ENCODE data around the gene R3HDM2. TPM values are rescaled to one million over a fixed set of nuclear protein-coding genes. Genes with fewer than 3 reads are reported as not detected.

Gene R3HDM2
- total RNA-seq, 4 donors from 2014 or later, result 21.7 to 37.6 (median 29.3) TPM

DNA sequence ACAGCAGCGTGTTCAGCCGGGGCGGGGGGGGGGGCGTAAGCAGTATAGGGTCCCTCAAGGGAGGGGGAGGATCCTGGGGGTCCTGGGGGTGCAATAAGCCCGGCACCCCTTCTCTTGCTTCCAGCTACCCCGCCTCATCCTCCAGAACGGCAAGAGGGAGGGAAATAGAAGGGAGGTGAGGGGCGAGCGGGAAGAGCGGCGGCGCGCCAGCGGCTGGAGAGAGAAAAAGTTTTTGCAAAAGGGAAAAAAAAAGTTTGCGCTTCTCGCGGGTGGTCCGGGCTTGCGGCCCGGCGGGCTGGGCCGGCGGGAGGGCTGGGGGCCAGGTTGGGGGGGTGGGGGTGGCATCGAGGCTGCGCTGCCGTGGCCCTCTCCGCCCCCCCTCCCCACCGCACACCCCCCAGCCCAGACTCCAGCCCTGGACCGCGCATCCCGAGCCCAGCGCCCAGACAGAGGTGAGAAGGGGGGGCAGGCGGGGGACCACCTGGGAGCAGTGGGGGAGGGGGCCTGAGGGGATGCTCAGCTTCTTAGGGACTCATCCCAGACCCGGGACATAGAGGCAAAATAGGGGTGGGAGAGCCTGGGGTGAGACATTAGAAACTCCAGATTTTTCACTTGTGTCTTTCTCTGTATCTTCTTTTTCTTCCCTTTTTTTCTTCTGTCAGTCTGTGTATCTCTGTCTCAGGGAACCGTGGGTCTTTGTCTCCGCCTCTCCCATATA lies 29.1 kb upstream of the R3HDM2 start, which contains the start of gene GLI1:
TSS of gene GLI1 (plus strand) at position 36 of the 718 bp plus-strand sequence. CDS start 3,907 bp downstream, outside the sequence.
- Histone ChIP-seq H3K9me3 (no peaks in the 10 kb centered on the region), H3K4me1 (peaks cover 25 to 52% (median 33%) of the 10 kb centered on the region in 3 donors), H3K27me3 (peaks cover 0 to 49% (median 0%) of the 10 kb centered on the region in 4 donors), H3K36me3 (no peaks in the 10 kb centered on the region), H3K4me3 (peak within 1 kb of the TSS; percentile 39 to 82 (median 61)), H3K27ac (peak within 1 kb of the TSS; percentile 57 to 90 (median 78))
- intact Hi-C loops (cut with DNase I), result loop anchor here (10.0 kb wide), 1 partner anchor 155 kb away; no protein-coding TSS in a partner anchor
- DNase-seq, result no peak
- 1% methylated on average over 13 to 23 of the region's 36 CpGs for WGBS, 2 donors
- TF ChIP-seq, protein P1, sequence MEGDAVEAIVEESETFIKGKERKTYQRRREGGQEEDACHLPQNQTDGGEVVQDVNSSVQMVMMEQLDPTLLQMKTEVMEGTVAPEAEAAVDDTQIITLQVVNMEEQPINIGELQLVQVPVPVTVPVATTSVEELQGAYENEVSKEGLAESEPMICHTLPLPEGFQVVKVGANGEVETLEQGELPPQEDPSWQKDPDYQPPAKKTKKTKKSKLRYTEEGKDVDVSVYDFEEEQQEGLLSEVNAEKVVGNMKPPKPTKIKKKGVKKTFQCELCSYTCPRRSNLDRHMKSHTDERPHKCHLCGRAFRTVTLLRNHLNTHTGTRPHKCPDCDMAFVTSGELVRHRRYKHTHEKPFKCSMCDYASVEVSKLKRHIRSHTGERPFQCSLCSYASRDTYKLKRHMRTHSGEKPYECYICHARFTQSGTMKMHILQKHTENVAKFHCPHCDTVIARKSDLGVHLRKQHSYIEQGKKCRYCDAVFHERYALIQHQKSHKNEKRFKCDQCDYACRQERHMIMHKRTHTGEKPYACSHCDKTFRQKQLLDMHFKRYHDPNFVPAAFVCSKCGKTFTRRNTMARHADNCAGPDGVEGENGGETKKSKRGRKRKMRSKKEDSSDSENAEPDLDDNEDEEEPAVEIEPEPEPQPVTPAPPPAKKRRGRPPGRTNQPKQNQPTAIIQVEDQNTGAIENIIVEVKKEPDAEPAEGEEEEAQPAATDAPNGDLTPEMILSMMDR (IDR thresholded peaks at IDR 0.05), result no peak
- TF ChIP-seq POLR2A (IDR thresholded peaks at IDR 0.05), result no peak

GRCh38 chr12:57459055-57459749 lies 28.4 kb upstream of the R3HDM2 start:
- peaks cover 0 to 46% (median 0%) of the 10 kb centered on the region in 4 donors for H3K27me3 ChIP-seq
- H3K27ac ChIP-seq, result peak overlapping the region; percentile 57 to 90 (median 78)
- TF ChIP-seq POLR2A (IDR thresholded peaks at IDR 0.05), result peak in 2 of 4 donors; percentile 4 to 49
- TF ChIP-seq, protein P1 (IDR thresholded peaks at IDR 0.05), result peak; percentile 96 to 99 (median 98)
- DNase-seq, result peak; percentile 73
- intact Hi-C loops (cut with DNase I), result loop anchor here (10.0 kb wide), 1 partner anchor 154 kb away; no protein-coding TSS in a partner anchor
- peak overlapping the region; percentile 39 to 82 (median 61) for H3K4me3 ChIP-seq
- no peaks in the 10 kb centered on the region for H3K9me3 ChIP-seq
- 0 to 1% methylated on average over 16 to 22 of the region's 24 CpGs for WGBS, 2 donors
- peaks cover 25 to 52% (median 33%) of the 10 kb centered on the region in 3 donors for H3K4me1 ChIP-seq
- H3K36me3 ChIP-seq, result no peaks in the 10 kb centered on the region

GRCh38 chr12:57458665-57459054 lies 27.8 kb upstream of the R3HDM2 start:
- Histone ChIP-seq H3K27ac (peak overlapping the region; percentile 57 to 90 (median 78)), H3K9me3 (no peaks in the 10 kb centered on the region), H3K4me1 (peaks cover 25 to 52% (median 33%) of the 10 kb centered on the region in 3 donors), H3K4me3 (peak overlapping the region; percentile 39 to 82 (median 61)), H3K36me3 (no peaks in the 10 kb centered on the region), H3K27me3 (peaks cover 0 to 43% (median 0%) of the 10 kb centered on the region in 4 donors)
- 27 to 31% methylated on average over 3 of the region's 3 CpGs for WGBS, 2 donors
- no peak for DNase-seq
- TF ChIP-seq POLR2A (IDR thresholded peaks at IDR 0.05), result no peak
- TF ChIP-seq, protein P1 (IDR thresholded peaks at IDR 0.05), result no peak
- intact Hi-C loops (cut with DNase I), result loop anchor here (10.0 kb wide), 1 partner anchor 154 kb away; no protein-coding TSS in a partner anchor

DNA sequence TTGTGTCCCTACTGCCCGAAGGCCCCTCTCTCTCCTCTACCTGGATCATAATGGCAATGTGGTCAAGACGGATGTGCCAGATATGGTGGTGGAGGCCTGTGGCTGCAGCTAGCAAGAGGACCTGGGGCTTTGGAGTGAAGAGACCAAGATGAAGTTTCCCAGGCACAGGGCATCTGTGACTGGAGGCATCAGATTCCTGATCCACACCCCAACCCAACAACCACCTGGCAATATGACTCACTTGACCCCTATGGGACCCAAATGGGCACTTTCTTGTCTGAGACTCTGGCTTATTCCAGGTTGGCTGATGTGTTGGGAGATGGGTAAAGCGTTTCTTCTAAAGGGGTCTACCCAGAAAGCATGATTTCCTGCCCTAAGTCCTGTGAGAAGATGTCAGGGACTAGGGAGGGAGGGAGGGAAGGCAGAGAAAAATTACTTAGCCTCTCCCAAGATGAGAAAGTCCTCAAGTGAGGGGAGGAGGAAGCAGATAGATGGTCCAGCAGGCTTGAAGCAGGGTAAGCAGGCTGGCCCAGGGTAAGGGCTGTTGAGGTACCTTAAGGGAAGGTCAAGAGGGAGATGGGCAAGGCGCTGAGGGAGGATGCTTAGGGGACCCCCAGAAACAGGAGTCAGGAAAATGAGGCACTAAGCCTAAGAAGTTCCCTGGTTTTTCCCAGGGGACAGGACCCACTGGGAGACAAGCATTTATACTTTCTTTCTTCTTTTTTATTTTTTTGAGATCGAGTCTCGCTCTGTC lies 26.1 kb upstream of the R3HDM2 start:
- H3K4me1 ChIP-seq, result peaks cover 25 to 53% (median 29%) of the 10 kb centered on the region in 3 donors
- intact Hi-C loops (cut with DNase I), result loop anchor here (10.0 kb wide), 1 partner anchor 152 kb away; no protein-coding TSS in a partner anchor

More for the DNA sequence above, 26.1 kb upstream of the R3HDM2 start:
- H3K27me3 ChIP-seq, result peaks cover 0 to 48% (median 0%) of the 10 kb centered on the region in 4 donors
- no peak overlapping the region for H3K4me3 ChIP-seq
- H3K27ac ChIP-seq, result no peak overlapping the region
- TF ChIP-seq POLR2A (IDR thresholded peaks at IDR 0.05), result no peak
- TF ChIP-seq, protein P1 (IDR thresholded peaks at IDR 0.05), result no peak
- WGBS, 2 donors, result 93 to 94% methylated on average over 4 of the region's 6 CpGs
- H3K9me3 ChIP-seq, result no peaks in the 10 kb centered on the region
- DNase-seq, result no peak
- no peaks in the 10 kb centered on the region for H3K36me3 ChIP-seq
